ENCODE measurements around the gene LAMP5. TPM values are rescaled to one million over a fixed set of nuclear protein-coding genes. Genes with fewer than 3 reads are reported as not detected.

LAMP5 gene, protein sequence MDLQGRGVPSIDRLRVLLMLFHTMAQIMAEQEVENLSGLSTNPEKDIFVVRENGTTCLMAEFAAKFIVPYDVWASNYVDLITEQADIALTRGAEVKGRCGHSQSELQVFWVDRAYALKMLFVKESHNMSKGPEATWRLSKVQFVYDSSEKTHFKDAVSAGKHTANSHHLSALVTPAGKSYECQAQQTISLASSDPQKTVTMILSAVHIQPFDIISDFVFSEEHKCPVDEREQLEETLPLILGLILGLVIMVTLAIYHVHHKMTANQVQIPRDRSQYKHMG
- 3.3 and 3.4 TPM in 2 replicates for total RNA-seq (2014; rRNA removed; shearing (Covaris generic); ENCODE audit: low replicate concordance)

DNA sequence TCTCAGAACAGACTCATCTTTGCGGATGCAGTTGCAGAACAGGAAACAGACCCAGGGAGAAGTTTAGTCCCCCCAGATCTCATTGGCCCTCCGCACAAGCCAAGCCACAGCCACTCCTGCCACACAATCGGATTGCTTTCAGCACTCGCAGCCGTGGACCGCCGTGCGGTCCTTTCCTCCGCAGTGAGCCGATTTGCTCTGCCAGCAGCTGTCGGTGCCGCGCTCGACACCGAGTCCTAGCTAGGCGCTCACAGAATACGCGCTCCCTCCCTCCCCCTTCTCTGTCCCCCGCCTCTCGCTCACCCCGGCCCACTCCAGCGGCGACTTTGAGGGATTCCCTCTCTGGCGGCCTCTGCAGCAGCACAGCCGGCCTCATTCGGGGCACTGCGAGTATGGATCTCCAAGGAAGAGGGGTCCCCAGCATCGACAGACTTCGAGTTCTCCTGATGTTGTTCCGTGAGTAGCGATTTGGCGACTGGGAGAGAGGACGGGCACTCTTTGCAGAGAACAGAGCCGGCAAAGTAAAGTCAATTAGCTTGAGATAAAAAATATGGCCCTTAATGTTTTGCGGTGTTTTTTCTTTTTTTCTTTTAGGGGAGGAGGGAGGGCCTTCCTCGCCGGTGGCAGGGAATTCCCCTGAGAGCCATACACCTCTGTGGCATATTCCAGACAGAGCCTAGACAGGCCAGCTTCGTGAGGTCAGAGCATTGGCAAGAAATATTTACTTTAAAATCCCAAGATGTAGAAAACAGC, at the start of gene LAMP5:
Gene LAMP5, plus strand, starts transcription at position 130 of the 753 bp plus-strand sequence. Its CDS starts 263 bp downstream, at position 393.
- H3K9me3 ChIP-seq: no peaks in the 10 kb centered on the region
- peaks cover 32% of the 10 kb centered on the region for H3K27me3 ChIP-seq
- DNase-seq: peak; percentile 73
- H3K36me3 ChIP-seq: no peaks in the 10 kb centered on the region
- H3K4me3 ChIP-seq: peak within 1 kb of the TSS; percentile 28

DNA sequence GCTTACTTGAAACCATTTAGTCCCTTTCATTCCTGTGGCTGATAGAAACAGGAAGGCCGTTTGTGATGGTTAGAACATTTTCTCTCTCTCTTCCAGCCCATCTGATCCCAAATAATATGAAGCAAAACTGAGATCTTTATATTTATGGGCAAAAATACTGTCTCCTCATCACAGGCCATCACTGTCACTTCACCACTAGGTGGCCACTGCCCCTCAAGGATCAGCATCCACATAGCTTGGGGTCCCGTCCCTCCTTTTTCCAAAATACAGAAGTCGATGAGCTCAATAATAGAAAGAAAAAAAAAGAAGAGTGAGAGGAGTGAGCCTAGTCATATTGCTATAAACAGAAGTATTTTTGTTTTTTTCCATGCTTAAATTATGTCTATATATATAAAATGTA, 46.4 kb upstream of the LAMP5 start:
- Histone ChIP-seq H3K27me3 (no peaks in the 10 kb centered on the region), H3K36me3 (no peaks in the 10 kb centered on the region), H3K4me3 (no peak overlapping the region), H3K9me3 (no peaks in the 10 kb centered on the region)
- DNase-seq: no peak

DNA sequence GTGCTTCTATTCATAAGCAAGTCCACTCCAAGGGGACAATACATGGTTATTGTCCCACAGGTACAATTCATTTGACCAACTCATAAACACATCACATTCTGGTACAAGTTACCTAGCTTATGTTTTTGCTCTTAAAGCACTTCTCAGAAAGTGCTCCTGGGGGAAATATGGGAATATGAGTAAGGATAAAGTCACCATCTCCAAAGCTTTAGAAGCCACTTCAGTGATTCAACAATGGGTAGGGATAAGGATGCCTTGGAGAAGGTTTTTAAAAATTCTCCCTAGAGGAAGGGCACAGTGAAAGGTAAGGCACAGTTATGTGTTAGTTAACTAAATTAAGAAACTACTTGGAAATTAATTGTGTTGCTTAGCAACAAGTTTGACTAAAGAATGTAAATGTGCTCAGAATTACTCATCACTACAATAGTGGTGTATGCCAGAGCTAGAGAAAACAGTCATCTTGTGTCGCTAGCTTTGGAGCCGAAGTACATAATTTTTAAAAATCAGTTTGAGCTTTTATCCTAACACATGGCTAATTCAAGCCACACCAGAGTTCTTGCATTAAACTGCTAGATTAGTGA, 39.5 kb upstream of the LAMP5 start:
- H3K27me3 ChIP-seq: no peaks in the 10 kb centered on the region
- H3K4me3 ChIP-seq: no peak overlapping the region
- no peak for DNase-seq
- H3K9me3 ChIP-seq: no peaks in the 10 kb centered on the region
- no peaks in the 10 kb centered on the region for H3K36me3 ChIP-seq

DNA sequence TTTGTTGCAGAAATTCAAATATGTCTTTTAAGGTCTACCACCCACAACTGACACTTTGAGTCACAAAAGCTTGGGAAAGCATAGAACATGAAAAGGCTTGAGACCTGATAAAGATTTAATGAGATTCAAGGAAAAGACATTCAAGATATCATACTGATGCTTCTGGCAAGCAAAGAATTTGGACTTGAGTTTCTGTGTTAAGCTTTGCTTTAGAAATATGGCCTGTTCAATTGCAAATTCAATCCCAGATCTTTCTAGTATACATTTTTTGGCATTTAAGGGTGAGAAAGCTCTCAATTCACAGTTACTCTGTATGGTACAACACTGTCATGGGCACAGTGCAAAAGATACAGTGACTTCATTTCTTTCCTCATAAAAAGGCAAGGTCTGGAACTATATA, 38.9 kb upstream of the LAMP5 start:
- no peaks in the 10 kb centered on the region for H3K9me3 ChIP-seq
- H3K36me3 ChIP-seq: no peaks in the 10 kb centered on the region
- H3K4me3 ChIP-seq: no peak overlapping the region
- H3K27me3 ChIP-seq: no peaks in the 10 kb centered on the region
- no peak for DNase-seq

DNA sequence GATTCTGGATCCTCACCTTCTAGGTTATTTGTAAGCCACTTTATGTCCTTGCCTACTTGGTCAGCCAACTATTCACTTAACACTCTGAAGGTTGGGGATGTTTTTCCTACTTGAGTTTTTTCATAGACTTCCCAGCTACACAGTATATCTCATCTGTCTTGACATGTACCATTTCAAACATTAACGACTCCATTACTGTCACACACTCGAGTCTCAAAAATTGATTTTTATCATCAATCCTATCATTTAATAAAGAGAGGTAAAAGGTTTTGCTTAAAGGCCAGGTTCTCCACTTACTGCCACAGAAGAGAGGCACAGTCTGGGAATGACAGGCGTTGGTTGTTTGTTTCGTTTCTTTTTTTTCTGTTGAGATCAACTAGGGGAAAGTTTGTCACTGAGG, 38.2 kb upstream of the LAMP5 start:
- no peaks in the 10 kb centered on the region for H3K9me3 ChIP-seq
- DNase-seq: no peak
- no peaks in the 10 kb centered on the region for H3K36me3 ChIP-seq
- no peaks in the 10 kb centered on the region for H3K27me3 ChIP-seq
- no peak overlapping the region for H3K4me3 ChIP-seq

DNA sequence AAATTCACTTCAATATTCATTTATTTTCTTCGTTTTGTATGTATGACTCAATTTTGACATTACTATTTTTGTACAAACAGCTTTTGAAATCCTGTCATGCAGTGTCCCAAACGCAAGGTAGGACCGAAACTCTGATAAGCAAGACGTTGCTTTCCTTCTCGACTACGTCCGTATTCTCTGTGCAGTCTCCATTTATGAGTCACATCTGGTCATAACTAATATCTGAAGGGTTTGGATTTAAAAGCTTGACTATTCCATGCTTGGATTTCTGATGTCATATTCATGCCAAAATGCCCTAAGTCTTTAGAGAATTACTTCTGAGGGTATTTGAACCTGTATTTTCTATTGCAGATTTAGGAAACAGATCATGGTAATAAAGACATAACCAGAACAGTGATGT, 37.8 kb upstream of the LAMP5 start:
- Histone ChIP-seq H3K27me3 (no peaks in the 10 kb centered on the region), H3K36me3 (no peaks in the 10 kb centered on the region), H3K9me3 (no peaks in the 10 kb centered on the region), H3K4me3 (no peak overlapping the region)
- no peak for DNase-seq

DNA sequence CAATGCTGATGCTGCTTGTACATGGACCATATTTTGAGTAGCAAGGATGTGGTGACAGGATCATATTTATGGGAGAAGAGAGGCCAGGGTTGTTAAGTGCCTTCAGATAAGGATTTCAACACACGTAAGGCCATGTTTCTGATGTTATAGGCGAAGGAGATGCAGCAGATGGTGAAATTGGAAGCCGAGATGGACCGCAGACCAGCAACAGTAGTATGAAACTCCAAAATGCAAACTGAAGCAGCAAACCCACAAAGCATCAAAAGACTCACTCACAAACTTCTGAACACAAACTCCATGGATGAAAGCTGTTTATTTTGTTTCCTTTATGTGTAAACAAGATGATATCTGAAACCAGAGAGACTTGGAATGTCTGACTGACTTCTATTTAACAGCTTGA, 35.6 kb upstream of the LAMP5 start:
- H3K36me3 ChIP-seq: no peaks in the 10 kb centered on the region
- H3K9me3 ChIP-seq: no peaks in the 10 kb centered on the region
- no peak overlapping the region for H3K4me3 ChIP-seq
- no peak for DNase-seq
- H3K27me3 ChIP-seq: no peaks in the 10 kb centered on the region

DNA sequence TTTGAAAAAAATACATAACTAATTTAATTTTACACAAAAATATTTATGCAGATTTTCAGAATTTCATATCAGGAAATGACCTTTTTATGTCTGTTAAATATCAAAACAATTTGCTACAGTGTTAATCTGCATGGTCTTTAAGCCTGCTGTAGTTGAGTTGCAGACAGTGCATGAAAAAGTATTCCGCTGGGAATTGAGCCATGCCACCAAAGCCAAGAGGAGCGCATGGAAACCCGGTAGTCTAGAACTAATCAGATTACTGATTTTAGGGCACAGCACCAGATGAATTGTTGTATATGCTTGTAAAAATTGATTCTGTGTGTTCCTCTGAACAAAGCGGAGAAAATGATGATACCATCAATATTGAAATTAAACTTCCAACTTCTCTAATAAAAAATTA, 34.3 kb upstream of the LAMP5 start:
- Histone ChIP-seq H3K4me3 (no peak overlapping the region), H3K9me3 (no peaks in the 10 kb centered on the region), H3K36me3 (no peaks in the 10 kb centered on the region), H3K27me3 (no peaks in the 10 kb centered on the region)
- no peak for DNase-seq

DNA sequence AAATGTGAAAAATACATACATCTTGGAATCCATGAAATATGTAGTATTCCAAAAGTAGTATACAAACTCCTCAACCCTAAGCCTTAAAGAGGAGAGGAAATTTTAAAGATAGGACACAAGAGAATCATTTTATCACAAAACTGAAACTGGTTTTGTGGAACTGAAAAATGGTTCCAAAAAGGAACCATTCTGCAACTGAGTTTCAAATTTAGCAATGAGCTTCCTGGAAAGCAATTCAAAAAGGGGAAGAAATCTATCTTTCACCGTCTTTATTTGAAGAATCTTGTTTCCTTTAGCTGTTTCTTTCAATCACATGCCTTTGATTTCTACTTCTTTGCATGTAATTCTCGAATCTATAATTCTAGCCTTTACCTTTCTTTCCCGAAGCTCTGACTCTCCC, 32.2 kb upstream of the LAMP5 start:
- no peaks in the 10 kb centered on the region for H3K9me3 ChIP-seq
- no peak overlapping the region for H3K4me3 ChIP-seq
- no peak for DNase-seq
- H3K27me3 ChIP-seq: no peaks in the 10 kb centered on the region
- no peaks in the 10 kb centered on the region for H3K36me3 ChIP-seq

DNA sequence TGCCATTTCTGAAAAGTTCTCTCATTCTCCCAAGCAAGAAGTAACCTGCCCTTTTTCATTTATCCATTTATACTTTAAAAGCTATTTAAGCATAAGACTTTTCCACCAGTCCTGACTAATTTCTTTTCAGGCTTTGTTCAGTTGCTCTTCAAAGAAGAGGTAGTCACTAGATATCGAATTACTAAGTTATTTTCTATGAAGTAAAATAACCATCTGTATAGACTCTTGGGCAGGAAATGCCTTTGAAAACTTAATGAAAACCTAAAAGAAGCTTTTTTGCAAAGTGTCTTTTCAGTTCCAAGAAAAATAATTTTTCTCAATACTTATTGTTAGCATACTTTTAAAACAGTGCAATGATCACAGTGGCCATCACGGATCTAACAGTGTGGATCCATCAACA, 31.3 kb upstream of the LAMP5 start:
- H3K27me3 ChIP-seq: no peaks in the 10 kb centered on the region
- no peaks in the 10 kb centered on the region for H3K36me3 ChIP-seq
- no peak overlapping the region for H3K4me3 ChIP-seq
- H3K9me3 ChIP-seq: no peaks in the 10 kb centered on the region
- DNase-seq: no peak

DNA sequence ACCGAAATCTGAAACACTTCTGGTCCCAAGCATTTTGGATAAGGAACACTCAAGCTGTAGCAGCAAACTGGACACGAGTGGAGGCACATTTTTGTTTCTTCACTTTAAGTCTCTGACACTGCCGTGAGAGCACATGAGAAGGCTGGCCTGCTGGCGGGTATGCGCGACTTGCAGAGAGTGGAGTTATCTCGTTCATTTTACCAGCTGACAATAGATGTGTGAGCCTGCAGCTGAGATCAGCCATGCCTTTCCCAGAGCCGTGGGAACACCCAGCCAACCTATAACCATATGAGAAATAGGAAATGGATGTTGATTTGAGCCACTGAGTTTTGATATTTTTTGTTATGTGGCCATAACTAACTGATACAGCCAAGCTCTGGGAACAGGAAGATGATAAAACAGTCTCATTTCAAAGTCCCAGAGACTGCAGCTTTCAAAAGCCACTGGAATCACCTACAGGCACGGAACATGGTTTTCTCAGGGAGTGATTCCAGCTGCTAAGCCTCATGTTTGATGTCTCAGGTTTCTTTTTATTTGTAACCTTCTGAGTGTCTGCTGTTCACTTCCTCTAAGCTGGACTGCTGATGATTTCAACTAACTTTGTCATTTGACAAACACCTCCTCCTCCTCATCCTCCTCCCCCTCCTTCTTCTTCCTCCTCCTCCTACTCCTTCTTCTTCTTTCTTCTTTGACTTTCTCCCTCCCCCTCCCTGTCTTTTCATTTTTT, 28.6 kb upstream of the LAMP5 start:
- Histone ChIP-seq H3K27me3 (no peaks in the 10 kb centered on the region), H3K36me3 (no peaks in the 10 kb centered on the region), H3K9me3 (no peaks in the 10 kb centered on the region), H3K4me3 (no peak overlapping the region)
- DNase-seq: no peak

DNA sequence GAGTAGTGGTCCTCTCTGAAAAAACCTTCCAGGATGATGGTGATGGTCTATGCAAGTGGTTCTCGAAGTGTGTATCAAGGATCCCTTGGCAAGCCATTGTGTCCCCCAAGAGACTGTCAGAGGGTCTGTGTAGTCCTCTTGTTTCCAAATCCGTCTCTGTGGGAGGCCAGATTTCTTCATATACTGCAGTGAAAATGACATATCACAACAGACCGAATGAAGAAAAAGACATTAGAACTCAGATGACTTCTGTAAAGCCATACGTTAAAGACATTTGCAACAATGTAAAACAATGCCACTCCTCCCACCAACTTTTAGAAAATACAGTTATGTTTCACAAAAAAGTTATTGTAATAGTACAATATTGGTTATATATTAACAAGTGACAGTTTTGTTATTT, 27.2 kb upstream of the LAMP5 start:
- no peaks in the 10 kb centered on the region for H3K27me3 ChIP-seq
- no peaks in the 10 kb centered on the region for H3K9me3 ChIP-seq
- no peak for DNase-seq
- H3K36me3 ChIP-seq: no peaks in the 10 kb centered on the region
- H3K4me3 ChIP-seq: no peak overlapping the region

DNA sequence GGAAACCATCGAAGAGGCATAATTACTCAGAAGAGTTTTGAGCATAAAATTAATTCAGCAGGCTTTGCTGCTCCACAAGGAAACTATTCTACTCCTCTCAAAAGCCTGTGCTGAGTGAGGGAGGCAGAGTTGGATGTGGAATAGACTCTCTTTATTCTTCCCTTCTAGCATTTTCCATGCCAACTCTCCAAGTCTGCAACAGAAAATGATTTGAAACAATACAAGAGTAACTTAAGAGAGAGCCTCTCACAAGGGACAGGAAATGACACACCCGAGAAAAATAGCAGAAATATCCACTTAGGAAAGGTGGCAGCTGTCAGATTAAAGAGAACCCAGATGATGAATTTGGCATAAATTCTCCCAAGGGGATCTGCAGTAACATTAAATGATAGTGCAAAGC, 26.3 kb upstream of the LAMP5 start:
- DNase-seq: no peak
- no peaks in the 10 kb centered on the region for H3K27me3 ChIP-seq
- no peak overlapping the region for H3K4me3 ChIP-seq
- H3K36me3 ChIP-seq: no peaks in the 10 kb centered on the region
- H3K9me3 ChIP-seq: no peaks in the 10 kb centered on the region

DNA sequence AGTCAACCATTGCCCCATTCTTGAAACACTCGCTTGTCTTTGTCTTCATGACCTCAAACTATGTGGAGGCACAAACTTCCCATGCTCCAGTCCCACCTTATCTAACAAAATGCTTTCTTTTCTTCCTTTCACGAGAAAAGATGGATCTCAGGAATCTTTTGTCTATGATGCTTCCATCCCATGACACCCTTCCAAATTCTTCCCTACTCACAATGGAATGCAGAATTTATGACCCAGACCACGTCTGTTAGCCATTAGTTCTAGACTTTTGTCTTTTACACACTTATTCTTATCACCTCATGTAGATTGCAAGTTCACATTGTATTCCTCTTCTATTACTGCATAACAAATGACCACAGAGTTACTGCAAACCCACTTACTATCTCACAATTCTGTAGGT, 24.2 kb upstream of the LAMP5 start:
- no peaks in the 10 kb centered on the region for H3K9me3 ChIP-seq
- H3K36me3 ChIP-seq: no peaks in the 10 kb centered on the region
- H3K27me3 ChIP-seq: no peaks in the 10 kb centered on the region
- H3K4me3 ChIP-seq: no peak overlapping the region
- DNase-seq: no peak

DNA sequence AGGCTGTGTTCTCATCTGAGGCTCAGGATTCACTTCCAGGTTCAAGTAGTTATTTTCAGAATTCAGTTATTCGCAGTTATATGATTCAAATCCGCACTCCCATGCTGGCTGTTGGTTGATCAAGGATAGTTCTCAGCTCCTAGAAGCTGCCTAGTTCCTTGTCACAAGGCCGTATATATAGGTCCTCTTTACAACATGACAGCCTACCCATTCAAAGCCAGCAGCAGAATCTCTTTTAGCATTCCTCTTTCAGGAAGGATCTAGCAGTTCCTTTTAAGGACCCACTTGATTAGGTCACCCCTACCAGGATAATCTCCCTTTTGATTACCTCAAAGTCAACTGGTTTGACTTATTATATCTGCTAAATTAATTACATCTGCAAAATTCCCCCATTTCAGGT, 23.8 kb upstream of the LAMP5 start:
- H3K9me3 ChIP-seq: no peaks in the 10 kb centered on the region
- no peaks in the 10 kb centered on the region for H3K27me3 ChIP-seq

DNA sequence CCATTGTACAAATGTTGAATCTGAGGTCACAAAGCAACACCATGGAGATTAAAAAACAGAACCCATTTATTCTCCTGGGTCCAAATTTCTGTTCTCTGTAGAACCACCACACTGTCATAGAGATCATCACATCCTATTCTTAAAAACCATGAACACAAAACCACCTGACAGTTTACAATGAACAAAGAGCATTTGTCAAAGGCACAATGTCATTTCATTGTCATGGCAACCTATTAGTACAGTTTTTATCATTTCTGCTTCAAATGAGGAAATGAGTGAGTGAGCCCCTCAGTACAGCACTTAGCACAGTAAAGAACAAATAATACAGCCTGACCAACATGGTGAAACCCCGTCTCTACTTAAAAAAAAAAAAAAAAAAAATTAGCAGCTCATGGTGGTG, 23.1 kb upstream of the LAMP5 start:
- Histone ChIP-seq H3K9me3 (no peaks in the 10 kb centered on the region), H3K36me3 (no peaks in the 10 kb centered on the region), H3K4me3 (no peak overlapping the region), H3K27me3 (no peaks in the 10 kb centered on the region)
- no peak for DNase-seq

More for the DNA sequence above, 23.8 kb upstream of the LAMP5 start:
- H3K4me3 ChIP-seq: no peak overlapping the region
- no peaks in the 10 kb centered on the region for H3K36me3 ChIP-seq
- DNase-seq: no peak

DNA sequence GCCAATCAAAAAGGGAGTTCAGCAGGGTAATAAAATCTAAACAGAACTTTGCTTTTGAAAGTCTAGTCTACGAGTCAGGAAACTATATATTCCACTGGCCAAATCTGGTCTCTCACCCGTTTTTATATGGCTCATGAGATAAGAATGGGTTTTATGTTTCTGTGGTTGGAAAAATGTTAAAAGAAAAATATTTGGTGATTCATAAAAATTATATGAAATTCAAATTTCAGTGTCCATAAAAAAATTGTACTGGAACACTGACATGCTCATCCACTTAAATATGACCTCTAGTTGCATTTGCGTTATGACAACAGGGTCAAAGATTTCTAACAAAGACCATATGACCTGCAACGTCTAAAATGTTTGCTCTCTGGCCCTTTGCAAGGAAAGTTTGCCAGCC, 22.3 kb upstream of the LAMP5 start:
- Histone ChIP-seq H3K27me3 (no peaks in the 10 kb centered on the region), H3K36me3 (no peaks in the 10 kb centered on the region), H3K9me3 (no peaks in the 10 kb centered on the region), H3K4me3 (no peak overlapping the region)
- DNase-seq: no peak
